Lung (tissue), 12 donors: ENCODE data around the gene LLGL1. TPM values are rescaled to one million over a fixed set of nuclear protein-coding genes. Genes with fewer than 3 reads are reported as not detected.

ENCODE experiments used
- ATAC-seq: fragments of 200-7000 bp; cut with Tn5 transposase; one replicate; pipeline ENCODE4 v1.9.1; 2020; ENCODE audit warnings: moderate number of reproducible peaks; ENCODE audit not compliant: insufficient read depth, low FRiP score
- DNase-seq, 3 donors: peaks; one replicate each; pipeline ENCODE4 v3.0.0-alpha.2; 2013 to 2017
- H3K27ac ChIP-seq, 2 donors: one replicate each; pipeline ENCODE4 v1.5.1; 2013; ENCODE audit warnings: mild to moderate bottlenecking in 2 of 2, moderate library complexity in 2 of 2, control low read depth in 1 of 2, inconsistent platforms in 1 of 2, low read depth in 1 of 2, low read length in 1 of 2
- H3K27me3 ChIP-seq, 3 donors: one replicate each; pipeline ENCODE4 v1.5.1; 2013; ENCODE audit warnings: low read length in 2 of 3; ENCODE audit not compliant: control insufficient read depth in 3 of 3, insufficient read depth in 3 of 3
- H3K36me3 ChIP-seq, 4 donors: one replicate each; pipeline ENCODE4 v1.5.1; 2013; ENCODE audit warnings: low read length in 4 of 4, mild to moderate bottlenecking in 1 of 4, moderate library complexity in 1 of 4; ENCODE audit not compliant: control insufficient read depth in 4 of 4, insufficient read depth in 4 of 4
- H3K4me1 ChIP-seq, 5 donors: one replicate each; pipeline ENCODE4 v1.5.1; 2013; ENCODE audit warnings: low read length in 5 of 5, mild to moderate bottlenecking in 2 of 5, moderate library complexity in 1 of 5; ENCODE audit not compliant: control insufficient read depth in 5 of 5, insufficient read depth in 5 of 5
- H3K4me3 ChIP-seq: one replicate; pipeline ENCODE4 v1.5.1; 2013; ENCODE audit warnings: mild to moderate bottlenecking, control low read depth, moderate library complexity
- H3K9ac ChIP-seq, 2 donors: one replicate each; pipeline ENCODE4 v1.5.1; 2013; ENCODE audit warnings: low read length in 2 of 2, control low read depth in 1 of 2; ENCODE audit not compliant: insufficient read depth in 1 of 2
- H3K9me3 ChIP-seq, 4 donors: one replicate each; pipeline ENCODE4 v1.5.1; 2013; ENCODE audit warnings: low read length in 3 of 4, mild to moderate bottlenecking in 1 of 4, moderate library complexity in 1 of 4; ENCODE audit not compliant: control insufficient read depth in 4 of 4, insufficient read depth in 3 of 4
- WGBS, 2 donors: extraction: QIAGEN DNeasy Blood & Tissue Kit; methylation state at CpG; one replicate each; pipeline ENCODE4 v1.1.7; 2013; 5-methylcytosine and 5-hydroxymethylcytosine counted together
- polyA plus RNA-seq, 2 donors: library from polyadenylated mRNA; stranded (reverse); fragments of 200-250 nt; gene quantifications; one replicate each; pipeline ENCODE4 v1.2.1, GENCODE V29; 2013
- total RNA-seq, 2 donors: library from RNA; depleted of rRNA in 1 of 2; stranded (reverse); fragments of >200 nt in 1 of 2; gene quantifications; one replicate each; pipeline ENCODE4 v1.2.1, GENCODE V29; 2014 to 2021
- TF ChIP-seq, protein P1 (sequence below): IDR thresholded peaks from 2 replicates; pipeline ENCODE4 v1.5.1; 2012; ENCODE audit warnings: mild to moderate bottlenecking; ENCODE audit errors: control extremely low read depth, extremely low read depth
- donor health status: control.
- donor health status: control.
- donor health status: Bipolar disorder and iron deficiency.
- donor health status: healthy.
- donor health status: DM: yes; HTN: yes; CAD: no.

Gene LLGL1
- total and polyA plus RNA-seq, 4 donors, result 7.1 to 21.8 (median 12.1) TPM

DNA sequence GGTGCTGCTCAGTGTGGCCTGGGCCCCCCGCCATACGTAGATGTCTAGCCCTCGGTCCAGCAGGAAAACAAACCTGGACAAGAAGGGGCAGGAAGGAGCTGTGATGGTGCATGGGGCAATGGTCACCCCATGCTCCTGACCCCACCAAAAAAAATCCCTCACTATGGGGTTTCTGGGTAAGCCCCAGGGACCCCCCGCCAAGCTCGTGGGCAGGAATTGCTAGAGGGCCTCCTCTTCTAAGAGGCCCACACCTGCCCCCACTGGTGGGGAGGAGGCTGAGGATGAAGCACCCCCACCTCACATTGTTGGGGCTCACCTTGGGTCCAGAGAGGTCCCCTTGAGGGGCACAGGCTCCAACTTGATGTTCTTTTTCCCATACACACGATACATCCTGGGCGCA, 23.4 kb downstream of the LLGL1 start:
- Histone ChIP-seq H3K9ac (no peak overlapping the region), H3K4me1 (peaks cover 0 to 3% (median 0%) of the 10 kb centered on the region in 5 donors), H3K36me3 (peaks cover 3 to 87% (median 30%) of the 10 kb centered on the region in 4 donors), H3K4me3 (no peak overlapping the region), H3K27ac (peak overlapping the region; percentile 41 to 52), H3K27me3 (no peaks in the 10 kb centered on the region), H3K9me3 (no peaks in the 10 kb centered on the region)
- TF ChIP-seq, protein P1, sequence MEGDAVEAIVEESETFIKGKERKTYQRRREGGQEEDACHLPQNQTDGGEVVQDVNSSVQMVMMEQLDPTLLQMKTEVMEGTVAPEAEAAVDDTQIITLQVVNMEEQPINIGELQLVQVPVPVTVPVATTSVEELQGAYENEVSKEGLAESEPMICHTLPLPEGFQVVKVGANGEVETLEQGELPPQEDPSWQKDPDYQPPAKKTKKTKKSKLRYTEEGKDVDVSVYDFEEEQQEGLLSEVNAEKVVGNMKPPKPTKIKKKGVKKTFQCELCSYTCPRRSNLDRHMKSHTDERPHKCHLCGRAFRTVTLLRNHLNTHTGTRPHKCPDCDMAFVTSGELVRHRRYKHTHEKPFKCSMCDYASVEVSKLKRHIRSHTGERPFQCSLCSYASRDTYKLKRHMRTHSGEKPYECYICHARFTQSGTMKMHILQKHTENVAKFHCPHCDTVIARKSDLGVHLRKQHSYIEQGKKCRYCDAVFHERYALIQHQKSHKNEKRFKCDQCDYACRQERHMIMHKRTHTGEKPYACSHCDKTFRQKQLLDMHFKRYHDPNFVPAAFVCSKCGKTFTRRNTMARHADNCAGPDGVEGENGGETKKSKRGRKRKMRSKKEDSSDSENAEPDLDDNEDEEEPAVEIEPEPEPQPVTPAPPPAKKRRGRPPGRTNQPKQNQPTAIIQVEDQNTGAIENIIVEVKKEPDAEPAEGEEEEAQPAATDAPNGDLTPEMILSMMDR, result no peak
- DNase-seq (no peak), ATAC-seq (no peak)
- 85 to 89% methylated on average over 7 of the region's 7 CpGs for WGBS, 2 donors

DNA sequence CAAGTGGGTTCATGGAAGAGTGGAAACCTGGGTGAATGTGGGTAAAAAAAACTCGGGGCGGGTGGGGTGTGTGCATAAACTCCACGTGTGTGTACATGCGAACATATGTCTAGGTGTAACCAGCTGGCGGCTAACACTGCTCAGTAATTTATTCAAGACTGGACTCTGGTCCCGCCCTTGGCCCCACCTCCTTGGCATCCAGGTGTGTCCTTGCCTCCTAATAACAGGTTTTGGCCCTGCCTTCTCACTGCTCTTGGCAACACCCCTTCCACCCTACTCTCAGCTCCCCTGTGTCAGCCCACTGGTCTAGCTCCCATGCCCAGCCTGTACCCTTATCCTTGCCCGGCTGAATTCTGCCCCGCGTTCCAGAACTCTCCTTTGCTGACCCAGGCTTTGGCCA, 24.8 kb downstream of the LLGL1 start:
- H3K27ac ChIP-seq, result no peak overlapping the region
- no peak for DNase-seq
- H3K9ac ChIP-seq, result no peak overlapping the region
- H3K27me3 ChIP-seq, result no peaks in the 10 kb centered on the region
- H3K4me1 ChIP-seq, result peaks cover 0 to 3% (median 0%) of the 10 kb centered on the region in 5 donors
- no peaks in the 10 kb centered on the region for H3K9me3 ChIP-seq
- TF ChIP-seq, protein P1, result no peak
- H3K36me3 ChIP-seq, result peaks cover 8 to 91% (median 33%) of the 10 kb centered on the region in 4 donors
- no peak overlapping the region for H3K4me3 ChIP-seq
- 88 to 95% methylated on average over 9 of the region's 9 CpGs for WGBS, 2 donors
- ATAC-seq, result no peak

- no peaks in the 10 kb centered on the region for H3K9me3 ChIP-seq
- no peak overlapping the region for H3K27ac ChIP-seq
- H3K27me3 ChIP-seq, result no peaks in the 10 kb centered on the region
- WGBS, 2 donors, result 91 to 94% methylated on average over 14 of the region's 14 CpGs
- DNase-seq, result no peak
- H3K4me1 ChIP-seq, result peaks cover 0 to 3% (median 0%) of the 10 kb centered on the region in 5 donors
- ATAC-seq, result no peak
- no peak overlapping the region for H3K9ac ChIP-seq
- no peak overlapping the region for H3K4me3 ChIP-seq
- H3K36me3 ChIP-seq, result peaks cover 9 to 90% (median 31%) of the 10 kb centered on the region in 4 donors
- TF ChIP-seq, protein P1, result no peak
These were observed 25.3 kb downstream of the LLGL1 start for GRCh38 chr17:18250708-18251107.

DNA sequence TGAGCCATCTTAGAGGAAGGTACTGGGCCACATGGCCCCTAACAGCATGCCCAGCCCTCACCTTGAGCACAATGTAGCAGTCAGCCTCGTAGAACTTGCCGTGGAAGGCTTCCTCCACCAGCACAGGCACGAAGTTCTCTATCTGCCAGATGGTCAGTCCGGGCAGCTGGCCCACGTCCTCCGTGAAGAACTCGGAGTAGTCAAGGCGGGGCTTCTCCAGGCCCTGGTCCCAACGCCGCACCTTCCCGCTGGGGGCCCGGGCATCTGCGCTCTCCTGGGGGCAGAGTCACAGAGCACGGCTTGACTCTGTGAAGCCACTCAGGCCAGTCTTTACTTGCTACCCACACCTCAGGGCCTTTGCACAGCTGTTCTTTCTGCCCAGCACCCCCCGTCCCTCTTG, 25.8 kb downstream of the LLGL1 start:
- Histone ChIP-seq H3K9me3 (no peaks in the 10 kb centered on the region), H3K27ac (no peak overlapping the region), H3K9ac (no peak overlapping the region), H3K4me3 (no peak overlapping the region), H3K4me1 (peaks cover 0 to 3% (median 0%) of the 10 kb centered on the region in 5 donors), H3K36me3 (peaks cover 9 to 87% (median 29%) of the 10 kb centered on the region in 4 donors), H3K27me3 (no peaks in the 10 kb centered on the region)
- TF ChIP-seq, protein P1, result no peak
- DNase-seq (no peak), ATAC-seq (no peak)
- 89 to 90% methylated on average over 15 of the region's 15 CpGs for WGBS, 2 donors
